IMR-90 (cell line): ENCODE results near the gene POU2F1. TPM values are rescaled to one million over a fixed set of nuclear protein-coding genes. Genes with fewer than 3 reads are reported as not detected.

Experiments
- ATAC-seq: fragments of 200-7000 bp; cut with Tn5 transposase; 2 replicates; pipeline ENCODE4 v1.9.1; 2020; ENCODE audit warnings: low read depth, mild to moderate bottlenecking, moderate library complexity
- BruUV-seq: library from RNA; stranded (reverse); fragments of 400-500 nt; replicated peaks from 2 replicates; lab custom pipeline; 2021; lab: Mats Ljungman, UMichigan
- CTCF ChIA-PET: fragments of 300-600 bp; formaldehyde crosslinking; extraction: SDS; loops from one replicate; lab custom pipeline; 2021; ENCODE audit warnings: antibody characterized with exemption; lab: Yijun Ruan, JAX
- POLR2A ChIA-PET: fragments of 300-600 bp; sonication (Branson Sonifier 250); formaldehyde crosslinking; loops from one replicate; lab custom pipeline; 2022; ENCODE audit warnings: antibody characterized with exemption; ENCODE audit not compliant: unreplicated experiment; lab: Charles Lee
- DNase-seq: peaks from one replicate; pipeline ENCODE4 v3.0.0; 2013
- H2AFZ ChIP-seq: replicated peaks from 2 replicates; pipeline ENCODE3; 2013; ENCODE audit warnings: low read length, mild to moderate bottlenecking; ENCODE audit not compliant: poor library complexity
- H2AK5ac ChIP-seq: 2 replicates; pipeline ENCODE4 v1.6.1; 2013; ENCODE audit warnings: low read depth, low read length, inconsistent platforms
- H2AK9ac ChIP-seq: replicated peaks from 2 replicates; pipeline ENCODE3; 2013; ENCODE audit warnings: mild to moderate bottlenecking, low read depth, low read length, moderate library complexity; ENCODE audit not compliant: poor library complexity
- H2BK120ac ChIP-seq: 2 replicates; pipeline ENCODE4 v1.6.1; 2013; ENCODE audit warnings: low read depth, low read length, inconsistent platforms
- H2BK15ac ChIP-seq: 3 replicates; pipeline ENCODE4 v1.6.1; 2013; ENCODE audit warnings: low read depth, low read length, inconsistent platforms
- H2BK20ac ChIP-seq: 2 replicates; pipeline ENCODE4 v1.6.1; 2013; ENCODE audit warnings: low read depth, mild to moderate bottlenecking, inconsistent platforms, low read length, moderate library complexity
- H2BK5ac ChIP-seq: 2 replicates; pipeline ENCODE4 v1.6.1; 2013; ENCODE audit warnings: mild to moderate bottlenecking, low read depth, low read length, inconsistent platforms; ENCODE audit not compliant: poor library complexity, severe bottlenecking
- H3K14ac ChIP-seq: replicated peaks from 2 replicates; pipeline ENCODE4 v1.6.1; 2013; ENCODE audit warnings: low read depth, low read length, inconsistent platforms
- H3K18ac ChIP-seq: 2 replicates; pipeline ENCODE4 v1.6.1; 2013; ENCODE audit warnings: low read depth, low read length, control low read depth
- H3K23ac ChIP-seq: 2 replicates; pipeline ENCODE4 v1.6.1; 2013; ENCODE audit warnings: low read depth, low read length, inconsistent platforms
- H3K27ac ChIP-seq: 2 replicates; pipeline ENCODE4 v1.5.1; 2013; ENCODE audit warnings: mild to moderate bottlenecking, control low read depth, low read length; ENCODE audit not compliant: insufficient read depth
- H3K27me3 ChIP-seq: 2 replicates; pipeline ENCODE4 v1.6.1; 2013; ENCODE audit warnings: low read length; ENCODE audit not compliant: control insufficient read depth, insufficient read depth
- H3K36me3 ChIP-seq: 2 replicates; pipeline ENCODE4 v1.6.1; 2013; ENCODE audit warnings: low read length, mixed read lengths; ENCODE audit not compliant: control insufficient read depth, insufficient read depth
- H3K4ac ChIP-seq: 2 replicates; pipeline ENCODE4 v1.6.1; 2013; ENCODE audit warnings: low read depth, low read length, inconsistent platforms
- H3K4me1 ChIP-seq: 2 replicates; pipeline ENCODE4 v1.6.1; 2013; ENCODE audit warnings: low read length, mixed read lengths; ENCODE audit not compliant: control insufficient read depth, insufficient read depth
- H3K4me2 ChIP-seq: 2 replicates; pipeline ENCODE4 v1.6.1; 2013; ENCODE audit warnings: low read depth, mild to moderate bottlenecking, control low read depth, low read length, moderate library complexity
- H3K4me3 ChIP-seq: 2 replicates; pipeline ENCODE4 v1.5.1; 2013; ENCODE audit warnings: low read depth, mild to moderate bottlenecking, control low read depth, low read length, moderate library complexity; ENCODE audit not compliant: insufficient read depth
- H3K56ac ChIP-seq: 2 replicates; pipeline ENCODE4 v1.6.1; 2013; ENCODE audit warnings: low read length, inconsistent platforms; ENCODE audit not compliant: insufficient read depth; ENCODE audit errors: extremely low read depth
- H3K79me1 ChIP-seq, 2 experiments: 2 replicates each; pipeline ENCODE4 v1.6.1; 2013; ENCODE audit warnings: low read length in 2 of 2, inconsistent platforms in 1 of 2, low read depth in 1 of 2
- H3K9ac ChIP-seq: 2 replicates; pipeline ENCODE4 v1.6.1; 2013; ENCODE audit warnings: low read depth, low read length, control low read depth
- H3K9me1 ChIP-seq: 2 replicates; pipeline ENCODE4 v1.6.1; 2013; ENCODE audit warnings: low read length, inconsistent platforms; ENCODE audit not compliant: insufficient read depth
- H3K9me3 ChIP-seq: 2 replicates; pipeline ENCODE4 v1.6.1; 2013; ENCODE audit warnings: low read length; ENCODE audit not compliant: control insufficient read depth, insufficient read depth
- H4K20me1 ChIP-seq: 2 replicates; pipeline ENCODE4 v1.6.1; 2013; ENCODE audit warnings: low read length, inconsistent platforms; ENCODE audit not compliant: insufficient read depth
- H4K5ac ChIP-seq: 2 replicates; pipeline ENCODE4 v1.6.1; 2013; ENCODE audit warnings: mild to moderate bottlenecking, low read depth, low read length, control low read depth
- H4K8ac ChIP-seq, 2 experiments: 2 replicates each; pipeline ENCODE4 v1.6.1; 2013; ENCODE audit warnings: low read depth in 2 of 2, low read length in 2 of 2, control low read depth in 1 of 2, inconsistent platforms in 1 of 2
- H4K91ac ChIP-seq: 2 replicates; pipeline ENCODE4 v1.6.1; 2013; ENCODE audit warnings: low read depth, low read length, inconsistent platforms; ENCODE audit not compliant: insufficient read depth
- BHLHE40 ChIP-seq: fragments of 150-350 bp; IDR thresholded peaks from 2 replicates; pipeline ENCODE4 v1.6.1; 2016; ENCODE audit warnings: mild to moderate bottlenecking, low read depth, low read length
- CEBPB ChIP-seq: IDR thresholded peaks from 2 replicates; pipeline ENCODE4 v1.6.1; 2012; ENCODE audit warnings: low read depth, low read length, improper control_type of control experiment
- FOS ChIP-seq: fragments of 150-350 bp; IDR thresholded peaks from 2 replicates; pipeline ENCODE4 v1.6.1; 2016; ENCODE audit warnings: low read depth, low read length
- MAFK ChIP-seq: IDR thresholded peaks from 2 replicates; pipeline ENCODE4 v1.6.1; 2012; ENCODE audit warnings: low read depth, low read length, improper control_type of control experiment
- MAZ ChIP-seq: IDR thresholded peaks from 2 replicates; pipeline ENCODE4 v1.6.1; 2012; ENCODE audit warnings: low read depth, mild to moderate bottlenecking, low read length, improper control_type of control experiment, moderate library complexity, borderline replicate concordance
- MXI1 ChIP-seq: IDR thresholded peaks from 2 replicates; pipeline ENCODE4 v1.6.1; 2012; ENCODE audit warnings: low read depth, mild to moderate bottlenecking, low read length, moderate library complexity, borderline replicate concordance
- NFE2L2 ChIP-seq: fragments of 150-350 bp; IDR thresholded peaks from 2 replicates; pipeline ENCODE4 v1.6.1; 2016; ENCODE audit warnings: low read depth, mild to moderate bottlenecking, low read length
- POLR2A ChIP-seq: IDR thresholded peaks from 2 replicates; pipeline ENCODE4 v1.6.1; 2012; ENCODE audit warnings: mild to moderate bottlenecking, low read depth, low read length
- RAD21 ChIP-seq: IDR thresholded peaks from 2 replicates; pipeline ENCODE4 v1.6.1; 2012; ENCODE audit warnings: low read length, improper control_type of control experiment
- RFX5 ChIP-seq: IDR thresholded peaks from 2 replicates; pipeline ENCODE4 v1.8.0; 2012; ENCODE audit warnings: low read depth, mild to moderate bottlenecking, low read length, moderate library complexity
- SMC3 ChIP-seq: fragments of 150-350 bp; IDR thresholded peaks from 2 replicates; pipeline ENCODE4 v1.6.1; 2016; ENCODE audit warnings: low read depth, mild to moderate bottlenecking, antibody characterized with exemption, low read length, moderate library complexity
- WGBS, 2 experiments: methylation state at CpG; one replicate each; pipeline versions ENCODE4 v1.1.5 to v1.1.7; 2013; ENCODE audit warnings: missing lambda C conversion rate in 2 of 2; ENCODE audit not compliant: insufficient read length in 1 of 2; ENCODE audit errors: extremely low coverage in 2 of 2; 5-methylcytosine and 5-hydroxymethylcytosine counted together
- dilution Hi-C: fragments of 300-500 bp; cut with HindIII; formaldehyde crosslinking; loops from one replicate; pipeline ENCODE4 v1.14.3; 2018; ENCODE audit warnings: low sequenced_read_pairs; ENCODE audit not compliant: unreplicated experiment
- in situ Hi-C: fragments of 300-500 bp; cut with MboI; formaldehyde crosslinking; loops from 3 replicates; pipeline ENCODE4 v1.14.3; 2019; ENCODE audit warnings: low sequenced_read_pairs, inconsistent platforms, mixed read lengths
- intact Hi-C: fragments of 100-400 bp; cut with micrococcal nuclease; formaldehyde crosslinking; loops from 2 replicates; pipeline ENCODE4 v1.10.0; 2022
- polyA plus RNA-seq, 3 experiments: library from polyadenylated mRNA; depleted of rRNA; stranded (reverse); fragments of >200 nt; gene quantifications; 2 replicates each; pipeline ENCODE4 v1.2.3, GENCODE V29; 2012; ENCODE audit warnings: low replicate concordance in 1 of 3
- total RNA-seq: library from RNA; depleted of rRNA; stranded (reverse); fragments of >200 nt; gene quantifications from 2 replicates; pipeline ENCODE4 v1.2.3, GENCODE V29; 2012
- TF ChIP-seq, protein P1 (sequence below): fragments of 150-350 bp; IDR thresholded peaks from 2 replicates; pipeline ENCODE4 v1.6.1; 2017; ENCODE audit warnings: mild to moderate bottlenecking, antibody characterized with exemption, low read length, low read depth
- TF ChIP-seq, protein P2 (sequence below): conservative IDR thresholded peaks from 2 replicates; pipeline ENCODE4 v1.5.1; 2012; ENCODE audit warnings: mild to moderate bottlenecking, low read depth, low read length, improper control_type of control experiment

The POU2F1 gene
- total and polyA plus RNA-seq, 2 of the 4 experiments (the other 2 are of a cell fraction): 1.2 to 3.4 TPM

GRCh38 chr1:167375949-167376348, 155.3 kb downstream of the POU2F1 start:
- no peak overlapping the region for H2AK5ac ChIP-seq
- no peak overlapping the region for H2BK5ac ChIP-seq
- no peak overlapping the region for H3K27ac ChIP-seq
- H3K4me1 ChIP-seq: peaks cover 3% of the 10 kb centered on the region; the same call in 1 of the 2 replicates
- H3K56ac ChIP-seq: no peak overlapping the region
- no peak overlapping the region for H2BK15ac ChIP-seq
- DNase-seq (no peak), ATAC-seq (no peak)
- in situ Hi-C loops: no loop called here
- no peaks in the 10 kb centered on the region for H3K36me3 ChIP-seq
- no peak overlapping the region for H3K4me3 ChIP-seq
- intact Hi-C loops: no loop called here
- H3K27me3 ChIP-seq: no peaks in the 10 kb centered on the region
- no peaks in the 10 kb centered on the region for H4K20me1 ChIP-seq
- H2AK9ac ChIP-seq: no peak overlapping the region
- no peaks in the 10 kb centered on the region for H3K79me1 ChIP-seq
- H4K5ac ChIP-seq: no peak overlapping the region
- H2AFZ ChIP-seq: no peak overlapping the region
- H4K8ac ChIP-seq: no peak overlapping the region
- H2BK20ac ChIP-seq: no peak overlapping the region
- no peaks in the 10 kb centered on the region for H3K9me1 ChIP-seq
- dilution Hi-C loops: no loop called here
- no peak overlapping the region for H3K14ac ChIP-seq
- ChIA-PET POLR2A (no interaction called here), CTCF (interaction anchor here (0.5 kb wide), 1 partner anchor 23 kb away, joined by 3 read pairs; no protein-coding TSS in a partner anchor)
- no peak overlapping the region for H4K91ac ChIP-seq
- BruUV-seq: no TSS peak
- no peak overlapping the region for H3K9ac ChIP-seq
- no peak overlapping the region for H3K18ac ChIP-seq
- no peak overlapping the region for H2BK120ac ChIP-seq
- no CpG with 5 or more reads among the region's 5 CpGs for WGBS, 2 experiments
- no peaks in the 10 kb centered on the region for H3K9me3 ChIP-seq
- TF ChIP-seq, protein P1, sequence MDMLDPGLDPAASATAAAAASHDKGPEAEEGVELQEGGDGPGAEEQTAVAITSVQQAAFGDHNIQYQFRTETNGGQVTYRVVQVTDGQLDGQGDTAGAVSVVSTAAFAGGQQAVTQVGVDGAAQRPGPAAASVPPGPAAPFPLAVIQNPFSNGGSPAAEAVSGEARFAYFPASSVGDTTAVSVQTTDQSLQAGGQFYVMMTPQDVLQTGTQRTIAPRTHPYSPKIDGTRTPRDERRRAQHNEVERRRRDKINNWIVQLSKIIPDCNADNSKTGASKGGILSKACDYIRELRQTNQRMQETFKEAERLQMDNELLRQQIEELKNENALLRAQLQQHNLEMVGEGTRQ: no peak
- TF ChIP-seq POLR2A (no peak), CEBPB (no peak), MXI1 (no peak), RAD21 (no peak), SMC3 (no peak), RFX5 (no peak), NFE2L2 (no peak), MAZ (no peak), BHLHE40 (no peak), FOS (no peak), MAFK (no peak)
- TF ChIP-seq, protein P2, sequence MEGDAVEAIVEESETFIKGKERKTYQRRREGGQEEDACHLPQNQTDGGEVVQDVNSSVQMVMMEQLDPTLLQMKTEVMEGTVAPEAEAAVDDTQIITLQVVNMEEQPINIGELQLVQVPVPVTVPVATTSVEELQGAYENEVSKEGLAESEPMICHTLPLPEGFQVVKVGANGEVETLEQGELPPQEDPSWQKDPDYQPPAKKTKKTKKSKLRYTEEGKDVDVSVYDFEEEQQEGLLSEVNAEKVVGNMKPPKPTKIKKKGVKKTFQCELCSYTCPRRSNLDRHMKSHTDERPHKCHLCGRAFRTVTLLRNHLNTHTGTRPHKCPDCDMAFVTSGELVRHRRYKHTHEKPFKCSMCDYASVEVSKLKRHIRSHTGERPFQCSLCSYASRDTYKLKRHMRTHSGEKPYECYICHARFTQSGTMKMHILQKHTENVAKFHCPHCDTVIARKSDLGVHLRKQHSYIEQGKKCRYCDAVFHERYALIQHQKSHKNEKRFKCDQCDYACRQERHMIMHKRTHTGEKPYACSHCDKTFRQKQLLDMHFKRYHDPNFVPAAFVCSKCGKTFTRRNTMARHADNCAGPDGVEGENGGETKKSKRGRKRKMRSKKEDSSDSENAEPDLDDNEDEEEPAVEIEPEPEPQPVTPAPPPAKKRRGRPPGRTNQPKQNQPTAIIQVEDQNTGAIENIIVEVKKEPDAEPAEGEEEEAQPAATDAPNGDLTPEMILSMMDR: no peak
- H3K23ac ChIP-seq: no peak overlapping the region
- no peak overlapping the region for H3K4me2 ChIP-seq
- H3K4ac ChIP-seq: no peak overlapping the region
